Fibroblast of gingiva (primary cell): ENCODE data around the gene GSTA4.
"Not testable (repeated sequence)": the region's sequence is repeated elsewhere in the genome, so short reads cannot be mapped to it uniquely, and the experiment has no call there.

Source experiments
- DNase-seq: peaks from one replicate; pipeline ENCODE4 v3.0.0-alpha.2; 2011; ENCODE audit warnings: low read depth

The GSTA4 gene

DNA sequence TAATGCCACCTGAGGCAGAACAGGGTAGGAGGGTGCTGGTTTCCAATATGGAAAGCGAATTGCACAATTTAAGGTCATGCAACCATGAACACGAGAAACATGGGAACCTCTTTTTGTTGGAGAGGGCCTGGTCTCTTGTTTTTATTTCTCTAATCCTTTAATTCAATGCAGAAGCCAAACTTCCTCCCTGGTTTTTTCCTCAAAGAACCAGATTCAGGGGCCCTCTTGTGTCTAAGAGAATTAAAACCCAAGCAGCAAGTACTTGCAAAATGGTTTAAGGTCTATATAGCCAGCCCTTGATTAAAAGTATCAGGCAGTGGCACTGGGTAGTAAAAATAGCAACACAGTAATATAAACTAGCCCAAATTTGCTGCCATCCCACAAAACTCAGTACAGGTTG is 19.5 kb downstream of the GSTA4 start:
- peak; percentile 68 for DNase-seq

DNA sequence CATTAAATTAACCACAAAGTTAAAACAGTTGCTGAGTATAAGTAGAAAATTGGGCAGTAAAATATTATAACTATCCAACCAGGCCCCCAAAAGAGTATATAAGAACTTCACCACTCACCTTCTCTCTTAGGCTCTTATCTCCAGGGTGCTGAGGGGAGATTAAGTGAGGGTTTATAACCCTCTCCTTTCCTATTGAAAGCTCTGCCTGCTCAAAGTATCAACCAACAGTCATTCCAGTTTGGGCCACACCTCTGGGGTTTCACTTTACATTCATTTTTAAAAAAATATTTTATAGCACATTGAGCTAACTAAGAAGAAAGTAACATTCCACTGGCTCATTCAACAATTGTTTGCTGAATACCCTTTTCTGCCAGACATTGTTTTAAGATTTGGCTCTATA is 22.1 kb downstream of the GSTA4 start:
- no peak for DNase-seq

DNA sequence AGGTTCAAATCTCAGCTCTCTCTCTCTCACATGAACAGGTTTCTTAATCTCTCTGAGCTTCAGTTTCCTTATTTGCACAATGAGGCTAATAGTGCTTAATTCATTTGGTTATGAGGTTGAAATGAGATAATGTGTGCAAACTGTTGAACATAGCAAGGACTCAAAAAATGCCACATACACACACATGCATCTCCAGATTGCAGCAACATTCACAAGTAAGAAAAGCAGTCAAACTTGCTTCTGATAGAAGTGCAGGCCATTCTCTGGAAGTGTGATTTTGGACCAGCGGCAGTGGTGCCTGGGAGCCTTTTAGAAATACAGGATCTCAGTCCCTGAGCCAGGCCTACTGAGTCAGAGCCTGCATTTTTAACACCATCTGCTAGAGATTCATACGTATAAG is 25.7 kb downstream of the GSTA4 start:
- DNase-seq = no peak

DNA sequence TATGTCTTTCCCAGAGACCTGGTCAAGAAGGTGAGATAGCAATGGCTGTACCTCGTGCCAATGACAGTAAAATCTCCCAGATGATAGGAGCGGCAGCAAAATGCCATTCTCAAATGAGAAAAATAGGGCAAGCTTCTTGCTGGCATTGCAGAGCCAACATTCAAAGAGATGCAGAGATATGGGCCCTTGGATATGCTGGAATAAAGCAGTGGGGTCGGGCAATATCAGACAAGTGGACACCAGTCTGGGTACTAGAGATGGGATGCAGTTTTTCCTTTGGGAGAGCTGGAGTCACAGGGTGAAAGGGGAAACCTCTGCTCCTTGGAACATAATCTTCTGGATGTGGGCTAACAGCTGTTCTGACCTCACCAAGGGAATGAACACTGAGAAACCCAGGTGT is 29.0 kb downstream of the GSTA4 start:
- no peak for DNase-seq

DNA sequence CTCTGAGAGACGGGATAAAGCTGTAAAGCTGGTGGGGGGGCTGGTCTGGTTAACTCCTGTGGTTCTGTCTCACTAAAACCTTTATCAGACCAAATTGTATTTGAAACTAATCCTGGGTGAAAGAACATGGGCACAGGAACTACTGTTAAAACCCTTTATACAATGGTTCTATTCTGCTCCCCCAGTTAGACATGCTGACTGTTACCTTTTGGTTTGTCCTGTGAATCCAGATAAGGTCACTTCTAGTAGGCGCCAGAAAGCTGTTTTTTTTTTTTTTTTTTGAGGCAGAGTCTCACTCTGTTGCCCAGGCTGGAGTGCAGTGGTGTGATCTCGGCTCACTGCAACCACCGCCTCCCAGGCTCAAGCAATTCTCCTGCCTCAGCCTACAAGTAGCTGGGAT is 29.7 kb downstream of the GSTA4 start:
- DNase-seq = no peak

DNA sequence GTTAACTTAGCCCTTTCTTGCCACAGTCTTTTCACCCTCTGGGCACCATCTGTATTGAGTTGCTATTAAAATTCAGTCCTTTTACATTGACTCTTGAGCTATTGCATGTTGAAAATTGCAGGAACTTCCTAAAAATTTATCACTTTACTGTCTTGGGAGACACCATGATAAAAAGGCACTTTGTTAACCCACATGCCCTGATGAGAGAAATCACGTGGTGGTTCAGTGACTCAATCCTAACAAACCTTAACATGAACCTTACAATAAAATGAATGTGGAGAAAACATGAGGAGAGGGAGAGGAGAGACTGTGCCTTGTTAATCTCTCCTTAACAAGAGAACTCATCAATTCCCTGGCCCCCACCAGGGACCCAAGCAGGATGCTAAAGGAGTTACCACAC is 30.8 kb downstream of the GSTA4 start:
- no peak for DNase-seq

DNA sequence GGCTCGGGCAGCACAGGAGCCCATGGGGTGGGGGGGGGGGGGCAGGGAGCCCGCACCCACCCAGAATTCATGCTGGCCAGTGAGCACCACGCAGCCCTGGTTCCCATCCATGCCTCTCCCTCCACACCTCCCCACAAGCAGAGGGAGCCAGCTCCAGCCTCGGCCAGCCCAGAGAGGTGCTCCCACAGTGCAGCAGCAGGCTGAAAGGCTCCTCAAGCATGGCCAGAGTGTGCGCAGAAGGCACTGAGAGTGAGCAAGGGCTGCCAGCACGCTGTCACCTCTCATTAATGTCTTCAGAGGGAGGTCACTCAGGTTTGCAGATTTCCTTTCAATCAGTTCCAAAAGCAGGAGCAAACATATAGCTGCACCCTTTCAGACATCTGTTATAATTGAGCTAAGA is 32.4 kb downstream of the GSTA4 start:
- DNase-seq = no peak

DNA sequence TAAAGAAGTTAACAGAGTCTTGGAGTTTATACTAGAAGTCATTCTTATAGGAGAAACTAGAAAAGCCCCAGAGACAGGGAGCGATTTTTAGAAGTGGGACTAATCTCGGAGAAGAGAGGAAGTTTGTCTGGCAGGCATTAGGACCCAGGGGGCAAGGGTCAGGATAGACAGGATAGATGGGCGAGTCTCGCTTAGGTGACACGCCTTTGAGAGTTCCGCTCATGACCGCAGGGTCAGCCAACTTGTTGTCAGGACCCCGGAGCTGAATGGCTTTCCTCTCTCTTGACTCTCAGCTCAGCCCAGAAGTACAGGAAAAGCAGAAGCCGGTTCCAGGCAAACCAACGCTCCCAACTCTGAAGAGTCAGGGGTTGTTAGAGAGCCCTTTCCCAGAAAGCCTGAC is 34.1 kb downstream of the GSTA4 start:
- DNase-seq = not testable (repeated sequence)

DNA sequence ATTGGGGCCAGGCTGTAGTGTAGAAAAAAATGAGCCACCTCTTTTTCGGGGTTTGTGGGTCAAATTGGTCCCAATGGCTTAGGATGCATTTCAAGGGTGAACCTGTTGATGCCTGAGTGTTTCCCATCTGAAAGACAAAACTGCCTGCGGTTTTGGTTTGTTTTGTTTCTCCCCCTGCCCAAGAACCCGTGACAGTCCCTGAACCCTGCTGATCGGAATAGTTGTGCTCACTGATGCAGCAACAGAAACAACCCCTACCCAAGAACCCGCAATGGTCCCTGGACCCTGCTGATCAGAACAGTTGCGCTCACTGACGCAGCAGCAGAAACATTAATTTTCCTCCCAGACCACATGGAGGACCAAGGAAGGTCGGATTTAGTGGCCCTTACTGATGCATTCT is 34.9 kb downstream of the GSTA4 start:
- not testable (repeated sequence) for DNase-seq

DNA sequence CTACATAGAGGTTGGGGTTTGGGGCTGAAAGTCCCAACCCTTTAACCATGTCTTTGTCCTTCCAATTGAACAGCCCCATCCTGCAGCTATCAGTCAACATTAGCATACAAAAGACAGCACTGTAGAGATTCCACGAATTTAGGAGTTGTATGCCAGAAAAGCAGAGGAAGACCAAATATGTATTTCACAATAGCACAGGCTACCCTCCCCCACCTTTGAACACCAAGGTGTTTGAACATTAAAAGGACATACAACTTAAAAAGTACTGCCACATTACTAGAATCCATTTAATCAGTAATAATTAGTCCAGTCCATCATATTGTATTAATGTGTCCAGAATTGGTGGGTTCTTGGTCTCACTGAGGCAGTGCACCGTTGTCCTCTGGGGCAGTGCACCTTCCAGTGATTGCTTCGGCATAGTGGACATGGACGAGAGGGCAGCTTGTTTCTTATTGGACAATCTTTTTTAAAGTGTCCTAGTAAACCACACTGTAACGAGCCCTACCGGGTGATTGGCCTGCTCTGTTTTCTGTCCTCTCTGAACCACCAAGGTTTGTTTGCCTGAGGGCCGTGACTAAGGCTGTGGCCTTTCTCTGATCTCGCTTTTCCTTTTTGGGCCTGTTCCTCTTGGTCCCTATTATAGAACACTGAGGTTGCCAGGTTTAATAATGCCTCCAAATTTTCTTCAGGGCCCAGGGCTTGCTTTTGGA is 36.4 kb downstream of the GSTA4 start:
- no peak for DNase-seq

DNA sequence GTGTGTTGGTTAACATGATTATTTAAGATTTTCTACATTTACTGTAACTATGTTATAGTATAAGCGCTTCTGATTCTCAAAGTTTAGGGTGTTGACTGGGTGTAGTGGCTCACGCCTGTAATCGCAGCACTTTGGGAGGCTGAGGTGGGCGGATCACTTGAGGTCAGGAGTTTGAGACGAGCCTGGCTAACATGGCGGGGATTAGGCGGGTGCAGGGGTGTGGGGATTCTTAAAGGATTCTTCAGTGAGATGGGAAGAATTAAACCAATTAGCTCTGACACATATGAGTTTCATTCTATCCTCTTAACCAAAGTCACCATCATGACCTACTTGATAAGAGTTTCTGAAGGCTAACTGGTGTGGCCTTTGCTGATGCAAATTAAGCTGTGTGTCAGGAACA is 39.2 kb downstream of the GSTA4 start:
- no peak for DNase-seq

DNA sequence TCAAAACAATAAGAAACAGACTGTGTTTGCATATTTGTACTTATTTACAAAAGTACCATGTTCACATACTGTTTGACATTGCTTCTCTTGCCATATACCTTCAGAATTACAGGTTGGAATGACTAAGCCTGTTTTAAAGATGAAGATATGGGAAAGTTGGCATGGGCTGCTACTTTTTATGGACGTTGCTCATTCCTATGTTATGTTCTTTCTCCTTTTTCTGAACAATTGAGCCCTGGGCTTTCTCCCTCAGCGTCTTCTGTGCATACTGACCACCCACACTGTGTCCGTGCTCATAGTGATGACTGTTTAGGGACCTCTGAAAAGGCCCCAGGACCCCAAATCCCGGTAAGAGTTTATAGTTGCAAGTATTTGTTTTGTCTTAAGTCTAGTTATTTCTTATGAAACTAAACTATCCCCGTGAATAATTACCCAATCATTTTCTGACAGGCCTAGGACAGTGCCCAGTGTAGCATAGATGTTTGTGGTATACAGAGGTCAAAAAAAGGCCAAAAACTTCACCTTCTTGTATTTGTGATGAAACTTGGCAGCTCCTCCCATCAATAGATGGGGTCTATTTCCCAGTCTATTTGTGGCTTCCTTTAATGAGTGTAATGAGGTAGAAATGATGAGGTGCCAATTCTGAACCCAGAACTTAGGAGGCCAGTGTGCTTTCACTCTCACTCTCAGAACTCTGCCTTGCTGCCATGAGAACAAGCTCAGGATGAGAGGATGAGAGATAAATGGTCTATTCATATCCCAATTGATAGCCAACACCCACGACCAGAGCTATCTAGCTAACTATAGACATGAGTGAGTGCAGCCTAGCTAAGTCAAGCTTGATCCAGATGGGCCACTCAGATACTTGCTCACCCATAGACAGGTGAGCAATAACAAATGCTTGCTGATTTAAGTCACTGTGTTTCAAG is 40.9 kb downstream of the GSTA4 start:
- DNase-seq = no peak

DNA sequence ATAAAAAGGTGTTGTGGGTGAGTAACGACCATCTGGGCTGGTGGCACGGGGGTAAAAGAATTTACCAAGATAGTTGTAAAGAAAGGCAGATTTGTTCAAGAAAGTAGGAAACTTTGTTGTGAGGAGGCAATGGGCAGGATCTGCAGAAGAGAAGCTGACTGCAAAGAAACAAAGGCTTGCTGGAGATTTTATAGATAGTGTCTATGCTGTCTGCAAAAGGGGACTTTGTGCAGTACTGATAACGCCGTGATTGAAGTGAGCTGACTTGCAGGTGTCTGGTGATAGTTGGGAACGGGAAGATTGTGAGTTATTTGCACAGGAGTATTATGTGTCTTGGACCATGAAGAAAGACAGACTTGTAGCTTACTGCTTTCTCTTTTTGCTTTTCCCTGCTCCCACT is 48.8 kb downstream of the GSTA4 start:
- no peak for DNase-seq

DNA sequence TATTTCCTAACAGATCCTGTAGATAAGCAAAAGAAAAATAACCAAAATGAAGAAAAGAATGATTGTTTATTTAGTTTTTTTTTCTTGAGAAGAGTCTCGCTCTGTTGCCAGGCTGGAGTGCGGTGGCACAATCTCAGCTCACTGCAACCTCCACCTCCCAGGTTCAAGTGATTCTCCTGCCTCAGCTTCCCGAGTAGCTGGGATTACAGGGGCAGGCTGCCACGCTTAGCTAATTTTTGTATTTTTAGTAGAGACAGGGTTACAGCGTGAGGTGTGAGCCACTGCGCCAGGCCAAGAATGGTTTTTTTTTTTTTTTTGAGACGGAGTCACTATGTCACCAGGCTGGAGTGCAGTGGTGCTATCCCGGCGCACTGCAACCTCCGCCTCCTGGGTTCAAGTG is 52.3 kb downstream of the GSTA4 start:
- not testable (repeated sequence) for DNase-seq

DNA sequence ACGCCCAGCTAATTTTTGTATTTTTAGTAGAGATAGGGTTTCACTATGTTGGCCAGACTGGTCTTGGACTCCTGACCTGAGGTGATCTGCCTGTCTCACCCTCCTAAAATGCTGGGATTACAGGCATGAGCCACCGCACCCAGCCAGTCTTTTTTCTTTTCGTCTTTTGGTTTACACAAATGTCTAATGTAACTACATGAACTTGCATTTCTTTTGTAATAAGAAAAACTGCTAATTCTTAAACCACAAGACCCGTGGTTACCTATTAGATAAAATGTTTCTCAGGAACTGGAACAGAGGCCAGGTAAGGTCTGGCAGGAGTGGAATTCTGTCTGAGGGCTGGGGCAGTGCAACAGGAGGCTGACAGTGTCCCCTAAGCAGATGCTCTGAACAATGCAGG is 52.9 kb downstream of the GSTA4 start:
- no peak for DNase-seq

DNA sequence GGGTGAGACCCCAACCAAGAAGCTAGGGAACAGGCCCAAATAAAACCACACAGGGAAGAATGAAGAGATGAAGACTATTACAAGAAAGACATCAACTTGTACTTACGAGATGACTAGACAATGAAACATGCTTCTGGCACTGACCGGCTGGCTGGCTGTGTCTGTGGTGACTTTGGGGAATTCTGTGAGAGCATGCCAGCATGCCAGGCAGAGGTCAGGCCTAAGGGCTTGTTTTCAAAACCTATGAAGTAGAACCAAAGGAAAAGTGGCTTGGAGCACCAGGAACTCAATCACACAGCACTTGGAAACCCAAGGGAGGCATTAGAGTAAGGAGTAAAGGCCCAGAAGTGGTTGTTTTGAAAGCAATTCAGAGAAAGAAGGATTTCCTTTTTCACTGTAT is 57.2 kb downstream of the GSTA4 start:
- peak; percentile 70 for DNase-seq

DNA sequence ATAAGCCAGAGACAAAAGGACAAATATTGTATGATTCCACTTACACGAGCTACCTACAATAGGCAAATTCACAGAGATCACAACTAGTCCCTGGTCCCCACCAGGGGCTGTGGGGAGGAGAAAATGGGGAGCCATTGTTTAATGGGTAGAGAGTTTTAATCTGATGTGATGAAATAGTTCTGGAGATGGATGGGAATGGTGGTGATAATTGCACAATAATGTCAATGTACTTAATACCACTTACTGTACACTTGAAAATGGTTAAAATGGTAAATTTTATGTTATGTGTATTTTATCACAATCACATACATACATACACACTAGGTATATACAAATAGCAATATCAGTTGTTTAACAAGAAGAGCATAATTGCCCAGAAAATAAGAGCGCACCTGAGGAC is 61.3 kb downstream of the GSTA4 start:
- DNase-seq = no peak

DNA sequence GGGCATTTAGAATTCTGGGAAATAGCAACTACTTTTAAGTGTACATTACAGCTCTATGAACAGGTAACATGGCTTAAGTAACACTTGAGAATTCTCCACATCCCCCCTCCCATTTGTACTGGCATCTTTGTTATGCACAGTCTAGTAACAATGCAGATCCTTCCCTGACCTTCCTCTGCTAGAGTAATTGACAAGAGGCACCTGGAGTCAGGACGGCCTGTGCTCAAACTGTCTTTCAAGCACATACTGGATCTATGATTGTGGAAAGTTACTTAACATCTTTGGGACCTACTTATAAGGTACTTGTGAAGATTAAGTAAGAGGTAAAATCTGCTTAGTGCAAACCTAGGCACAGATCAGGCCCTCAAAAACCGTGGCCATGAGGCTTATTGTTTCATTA is 63.7 kb downstream of the GSTA4 start:
- DNase-seq = no peak

DNA sequence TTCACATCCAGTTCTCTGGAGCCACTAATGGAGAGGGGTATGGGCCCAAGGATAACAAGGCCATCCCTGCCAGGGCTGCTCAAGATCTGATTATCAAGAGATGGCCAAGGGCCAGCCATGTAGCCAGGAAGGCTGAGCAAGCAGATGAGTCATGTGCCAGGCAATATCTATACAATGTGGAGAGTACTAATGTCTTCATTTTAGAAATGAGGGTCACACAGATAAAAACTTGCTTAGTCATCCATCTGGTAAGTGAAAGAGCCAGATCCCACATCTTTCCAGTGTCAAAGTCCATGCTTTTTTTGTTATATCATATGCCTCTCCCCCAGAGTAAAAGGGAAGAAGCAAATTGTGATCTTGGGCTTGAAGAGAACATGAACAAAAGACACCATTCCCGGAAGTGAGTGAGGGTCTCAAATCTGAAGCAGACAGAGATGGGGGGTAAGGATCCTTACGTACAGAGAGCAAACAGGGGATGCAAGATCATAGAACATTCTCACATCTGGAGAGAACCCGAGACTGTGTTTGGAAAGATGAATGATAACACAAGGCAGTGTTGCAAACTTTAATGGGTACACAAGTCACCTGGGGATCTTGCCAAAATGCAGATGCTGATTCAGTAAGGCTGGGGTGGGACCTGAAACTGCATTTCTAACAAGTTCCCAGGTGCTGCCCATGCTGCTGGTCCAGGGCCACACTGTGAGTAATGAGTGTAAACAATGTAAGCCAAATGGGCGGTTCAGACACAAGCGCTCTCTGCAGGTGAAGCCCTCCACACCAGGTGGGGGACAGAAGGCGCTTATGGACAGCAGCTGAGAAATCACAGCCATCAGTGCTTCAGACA is 65.5 kb downstream of the GSTA4 start:
- peak; percentile 76 for DNase-seq
